ENCODE measurements around the gene S100A16.
A peak's percentile ranks its signal among the peaks of the same experiment; 100 is the strongest.
"Not testable (repeated sequence)": the region's sequence is repeated elsewhere in the genome, so short reads cannot be mapped to it uniquely, and the experiment has no call there.

The S100A16 gene, protein sequence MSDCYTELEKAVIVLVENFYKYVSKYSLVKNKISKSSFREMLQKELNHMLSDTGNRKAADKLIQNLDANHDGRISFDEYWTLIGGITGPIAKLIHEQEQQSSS

DNA sequence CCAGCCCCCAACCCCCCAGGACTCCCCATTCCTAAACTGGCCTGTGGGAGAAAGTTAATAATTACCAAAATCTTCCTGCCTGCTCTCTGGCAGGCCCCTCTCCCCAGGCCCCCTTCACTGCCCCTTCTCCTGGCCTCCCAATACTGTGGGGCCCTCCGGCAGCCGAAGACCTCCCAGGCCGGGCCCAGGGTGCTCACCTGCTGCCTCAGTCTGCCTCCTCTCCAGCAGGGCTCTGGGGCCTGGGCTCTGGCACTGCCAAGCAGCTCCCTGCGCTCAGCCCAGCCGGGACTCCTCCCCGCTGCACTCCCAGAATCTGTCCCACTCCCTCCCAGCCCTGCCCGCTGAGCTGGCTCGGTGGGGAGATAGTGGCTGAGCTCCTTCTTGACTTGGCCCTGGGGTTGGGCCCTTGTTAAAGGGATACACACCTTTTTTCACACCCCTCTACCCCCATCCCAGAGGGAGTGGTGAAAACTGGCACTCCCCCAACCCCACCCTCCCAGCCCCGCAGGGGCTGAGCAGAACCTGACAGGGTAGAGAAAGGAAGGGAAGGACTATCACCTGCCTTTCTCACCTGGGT is at the start of gene S100A16:
S100A16 (minus strand) TSS at position 383 of the 577 bp plus-strand sequence. CDS start 4,986 bp downstream, outside the sequence.
- no peak for DNase-seq (ENCODE audit: extremely low read depth in 1 of 2, low read depth in 1 of 2)

- DNase-seq (ENCODE audit: extremely low read depth in 1 of 2, low read depth in 1 of 2), result no peak
Observed at GRCh38 chr1:153662269-153662668, 49.3 kb upstream of the S100A16 start.

- no peak for DNase-seq (ENCODE audit: extremely low read depth in 1 of 2, low read depth in 1 of 2)
Observed at GRCh38 chr1:153661111-153661708, 48.3 kb upstream of the S100A16 start.

DNA sequence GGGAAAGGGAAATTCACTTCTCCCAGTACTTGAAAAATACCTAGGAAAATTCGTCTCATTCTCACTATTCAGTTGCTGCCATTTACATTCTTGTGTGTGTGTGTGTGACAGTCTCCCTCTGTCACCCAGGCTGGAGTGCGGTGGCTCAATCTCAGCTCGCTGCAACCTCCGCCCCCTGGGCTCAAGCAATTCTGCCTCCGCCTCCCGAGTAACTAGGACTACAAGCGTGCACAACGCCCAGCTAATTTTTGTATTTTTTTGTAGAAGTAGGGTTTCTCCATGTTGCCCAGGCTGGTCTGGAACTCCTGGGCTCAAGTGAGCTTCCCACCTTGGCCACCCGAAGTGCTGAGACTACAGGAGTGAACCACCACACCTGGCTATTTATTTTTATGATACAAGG is 46.7 kb upstream of the S100A16 start:
- DNase-seq (ENCODE audit: extremely low read depth in 1 of 2, low read depth in 1 of 2), result no peak

GRCh38 chr1:153659175-153659534 is 46.2 kb upstream of the S100A16 start:
- DNase-seq (ENCODE audit: extremely low read depth in 1 of 2, low read depth in 1 of 2), result no peak

DNA sequence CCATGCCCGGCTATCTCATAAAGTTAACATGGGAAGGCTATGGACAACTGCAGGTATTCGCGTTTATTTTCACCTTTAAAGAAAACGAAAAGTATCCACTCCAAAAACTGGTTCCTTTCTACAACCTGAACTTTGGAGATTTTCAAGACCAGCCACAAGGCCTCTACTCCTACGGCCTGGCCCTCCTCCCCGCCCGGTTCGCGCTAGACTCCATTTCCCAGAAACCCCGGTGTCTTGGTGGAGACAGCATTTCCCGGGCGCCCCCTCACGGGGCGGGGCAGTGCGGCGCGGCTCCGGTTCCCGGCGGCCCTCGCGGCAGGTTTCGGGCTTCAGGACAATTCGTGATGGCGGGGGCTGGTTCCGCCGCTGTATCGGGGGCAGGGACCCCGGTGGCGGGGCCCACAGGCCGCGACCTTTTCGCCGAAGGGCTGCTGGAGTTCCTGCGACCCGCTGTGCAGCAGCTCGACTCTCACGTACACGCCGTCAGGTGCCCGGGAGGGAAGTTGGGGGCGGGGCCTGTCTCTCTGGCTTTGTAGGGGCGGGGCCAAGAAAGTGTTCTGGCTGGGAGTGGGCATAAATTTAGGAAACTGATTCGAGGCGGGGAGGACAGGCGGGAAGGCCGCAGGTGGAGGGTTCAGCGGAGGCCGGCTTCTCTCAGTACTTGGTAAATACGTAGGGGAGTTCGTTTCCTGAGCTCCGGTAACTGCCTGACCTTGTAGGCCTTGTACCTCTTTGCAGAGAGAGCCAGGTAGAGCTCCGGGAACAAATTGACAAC is 45.6 kb upstream of the S100A16 start, which contains the start of gene SNAPIN:
SNAPIN (plus strand) TSS at position 304 of the 775 bp plus-strand sequence; CDS start at position 345, 41 bp downstream.
- DNase-seq (ENCODE audit: extremely low read depth in 1 of 2, low read depth in 1 of 2), result peak; percentile 83 to 88

GRCh38 chr1:153655333-153655732 is 42.4 kb upstream of the S100A16 start:
- DNase-seq (ENCODE audit: extremely low read depth in 1 of 2, low read depth in 1 of 2), result no peak

DNA sequence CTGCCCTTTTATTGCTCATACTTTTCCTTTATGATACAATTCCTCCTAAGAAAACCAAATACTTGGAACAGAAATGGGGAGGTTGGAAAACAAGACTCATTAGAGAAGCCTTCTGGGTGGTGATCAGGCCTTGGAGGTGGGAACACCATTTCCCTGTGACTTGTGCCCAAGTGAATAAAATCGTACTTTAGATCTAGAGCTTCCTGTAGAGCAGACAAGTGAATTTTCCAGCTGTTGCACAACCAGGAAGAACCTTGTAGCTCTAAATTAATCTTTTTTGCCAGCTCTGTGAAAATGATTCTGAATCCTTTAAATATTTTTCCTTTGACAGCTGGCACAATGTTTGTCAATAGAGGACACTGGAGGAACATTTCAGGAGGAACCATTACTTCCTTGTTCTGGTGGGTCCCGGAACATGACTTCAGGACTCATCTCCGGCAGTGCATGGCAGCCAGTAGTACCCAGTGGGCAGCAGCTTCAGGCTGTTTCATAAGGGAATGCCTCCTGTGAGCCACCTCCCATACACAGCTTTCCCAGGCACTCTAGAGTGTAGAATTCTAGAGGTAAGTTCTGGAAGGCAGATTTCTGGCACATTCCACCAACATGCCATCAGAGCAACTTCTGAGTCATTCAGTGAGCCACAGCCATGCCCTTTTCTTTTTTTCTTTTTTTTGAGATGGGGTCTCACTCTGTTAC is 40.0 kb upstream of the S100A16 start:
- DNase-seq (ENCODE audit: extremely low read depth in 1 of 2, low read depth in 1 of 2), result no peak

DNA sequence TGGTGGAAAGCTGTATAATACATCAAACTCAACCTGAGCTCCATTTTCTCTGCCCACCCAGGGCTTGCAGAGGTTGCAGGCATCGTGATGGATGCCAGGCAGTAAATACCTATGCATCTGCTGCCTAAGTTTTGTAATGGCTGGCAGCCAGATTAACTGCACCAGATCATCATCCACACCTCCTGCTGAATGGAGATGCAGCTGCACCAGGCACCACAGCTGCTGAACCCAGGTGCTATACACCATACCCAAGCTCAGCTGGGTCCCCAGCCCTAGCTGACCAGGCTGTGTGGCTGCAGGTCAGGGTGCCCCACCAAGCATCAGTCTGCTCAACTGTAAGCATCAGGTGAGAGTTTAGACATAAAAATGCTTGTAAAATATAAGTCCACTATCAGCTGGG is 38.8 kb upstream of the S100A16 start:
- DNase-seq (ENCODE audit: extremely low read depth in 1 of 2, low read depth in 1 of 2), result no peak

GRCh38 chr1:153649863-153650235 is 36.9 kb upstream of the S100A16 start:
- no peak for DNase-seq (ENCODE audit: extremely low read depth in 1 of 2, low read depth in 1 of 2)

- no peak for DNase-seq (ENCODE audit: extremely low read depth in 1 of 2, low read depth in 1 of 2)
Observed at GRCh38 chr1:153649137-153649862, 36.4 kb upstream of the S100A16 start.

DNA sequence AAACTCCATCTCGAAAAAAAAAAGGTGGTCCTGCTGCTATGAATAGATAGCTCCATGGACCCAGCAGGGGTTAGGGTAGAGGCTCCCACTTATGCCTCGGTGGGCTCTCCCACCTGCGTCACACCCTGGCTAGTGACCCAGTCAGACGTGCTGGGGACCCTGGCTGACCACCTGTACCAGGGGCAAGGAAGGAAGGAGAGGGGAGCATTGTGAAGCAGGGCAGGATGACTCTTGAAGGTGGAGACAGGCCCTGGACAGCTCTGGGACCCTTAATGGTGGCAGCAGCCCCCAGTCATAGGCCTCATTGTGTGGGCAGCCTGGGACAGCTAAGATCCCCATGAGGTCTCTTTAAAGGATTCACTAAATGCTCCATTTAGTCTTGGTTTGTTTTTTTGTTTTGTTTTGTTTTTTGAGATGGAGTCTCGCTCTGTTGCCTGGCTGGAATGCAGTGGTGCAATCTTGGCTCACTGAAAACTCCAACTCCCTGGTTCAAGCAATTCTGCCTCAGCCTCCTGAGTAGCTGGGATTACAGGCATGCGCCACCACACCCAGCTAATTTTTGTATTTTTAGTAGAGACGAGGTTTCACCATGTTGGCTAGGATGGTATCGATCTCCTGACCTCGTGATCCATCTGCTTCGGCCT is 35.2 kb upstream of the S100A16 start:
- no peak for DNase-seq (ENCODE audit: extremely low read depth in 1 of 2, low read depth in 1 of 2)

- DNase-seq (ENCODE audit: extremely low read depth in 1 of 2, low read depth in 1 of 2), result no peak
Observed at GRCh38 chr1:153647346-153647714, 34.4 kb upstream of the S100A16 start.

DNA sequence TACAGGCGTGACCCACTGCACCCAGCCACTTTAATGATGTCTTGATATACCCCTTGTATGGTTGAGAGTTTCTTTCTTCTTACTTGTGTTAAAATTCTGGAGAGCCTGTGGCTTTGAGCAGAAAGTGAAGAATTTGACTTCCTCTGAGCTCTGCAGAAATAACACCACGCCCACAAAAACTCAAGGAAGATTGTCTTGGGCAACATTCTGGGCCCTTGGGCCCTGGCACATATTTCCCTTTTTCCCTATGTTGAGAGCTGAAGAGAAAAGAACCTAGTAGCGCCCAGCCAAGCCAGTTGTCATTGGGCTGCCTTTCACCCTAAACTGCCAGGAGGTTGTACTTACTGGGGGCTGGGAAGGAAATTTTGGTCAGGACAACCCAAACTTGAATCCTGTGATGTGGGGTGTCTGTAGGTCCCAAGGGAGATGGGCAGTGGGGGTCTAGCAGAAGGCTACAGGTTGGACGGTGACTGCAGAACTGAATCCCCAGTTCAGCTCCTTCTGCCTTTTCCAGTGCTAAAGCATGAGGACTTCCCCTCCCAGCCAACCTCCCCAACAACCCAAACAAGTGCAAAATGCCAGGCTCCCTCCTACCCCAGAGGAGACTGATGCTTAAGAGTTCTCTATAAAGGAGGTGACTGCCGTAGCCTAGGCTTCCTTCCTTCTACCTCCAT is 33.9 kb upstream of the S100A16 start:
- DNase-seq (ENCODE audit: extremely low read depth in 1 of 2, low read depth in 1 of 2), result no peak

DNA sequence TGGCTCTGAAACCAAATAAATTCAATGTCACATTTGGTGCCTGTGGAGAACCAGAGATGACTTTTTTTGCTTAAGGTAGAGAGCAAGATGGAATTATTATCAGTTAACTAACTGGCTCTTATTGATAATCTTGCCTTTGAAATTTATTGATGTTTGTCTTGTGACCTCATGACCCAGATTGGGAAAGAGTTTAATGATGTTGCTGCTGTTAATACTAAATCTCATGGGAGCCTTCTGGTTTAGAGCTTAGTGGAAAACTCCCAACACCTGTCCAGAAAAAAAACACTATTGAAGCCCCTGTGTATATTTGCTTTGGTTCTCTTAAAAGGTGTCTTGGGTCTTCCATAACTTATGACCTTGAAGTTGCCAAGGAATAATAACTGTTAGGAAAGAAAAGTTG is 30.9 kb upstream of the S100A16 start:
- no peak for DNase-seq (ENCODE audit: extremely low read depth in 1 of 2, low read depth in 1 of 2)

GRCh38 chr1:153643100-153643499 is 30.2 kb upstream of the S100A16 start:
- no peak for DNase-seq (ENCODE audit: extremely low read depth in 1 of 2, low read depth in 1 of 2)

DNA sequence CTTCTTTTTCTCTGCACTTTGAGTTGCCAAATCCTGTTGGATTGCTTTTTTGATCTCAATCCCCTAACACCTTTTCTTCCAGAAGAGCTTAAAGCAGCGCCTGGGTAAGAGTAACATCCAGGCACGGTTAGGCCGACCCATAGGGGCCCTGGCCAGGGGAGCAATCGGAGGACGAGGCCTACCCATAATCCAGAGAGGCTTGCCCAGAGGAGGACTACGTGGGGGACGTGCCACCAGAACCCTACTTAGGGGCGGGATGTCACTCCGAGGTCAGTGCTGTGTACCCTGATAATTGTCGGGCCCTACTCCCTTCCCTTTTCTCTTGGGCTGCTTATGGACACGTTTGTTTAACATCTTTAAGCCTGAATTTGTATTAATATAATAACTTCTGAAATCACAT is 29.2 kb upstream of the S100A16 start:
- no peak for DNase-seq (ENCODE audit: extremely low read depth in 1 of 2, low read depth in 1 of 2)

DNA sequence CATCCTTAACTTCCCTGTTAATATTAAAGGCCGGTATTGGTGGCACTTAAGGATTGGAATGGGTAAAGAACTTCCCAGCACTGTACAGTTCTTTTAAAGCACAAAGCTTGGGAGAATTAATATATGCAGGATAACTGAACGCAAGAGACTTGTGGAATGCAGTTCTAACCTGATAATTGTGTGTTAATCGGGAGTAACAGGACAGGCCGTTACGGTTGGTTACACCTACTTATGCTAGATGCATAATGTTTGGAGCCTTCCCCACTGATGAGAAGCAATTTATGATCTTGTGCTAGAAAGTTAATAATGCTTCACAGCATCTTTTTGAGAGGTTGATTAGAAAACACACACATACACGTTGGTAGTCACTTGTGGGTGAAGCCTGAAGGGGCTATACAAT is 27.9 kb upstream of the S100A16 start:
- DNase-seq (ENCODE audit: extremely low read depth in 1 of 2, low read depth in 1 of 2), result no peak

DNA sequence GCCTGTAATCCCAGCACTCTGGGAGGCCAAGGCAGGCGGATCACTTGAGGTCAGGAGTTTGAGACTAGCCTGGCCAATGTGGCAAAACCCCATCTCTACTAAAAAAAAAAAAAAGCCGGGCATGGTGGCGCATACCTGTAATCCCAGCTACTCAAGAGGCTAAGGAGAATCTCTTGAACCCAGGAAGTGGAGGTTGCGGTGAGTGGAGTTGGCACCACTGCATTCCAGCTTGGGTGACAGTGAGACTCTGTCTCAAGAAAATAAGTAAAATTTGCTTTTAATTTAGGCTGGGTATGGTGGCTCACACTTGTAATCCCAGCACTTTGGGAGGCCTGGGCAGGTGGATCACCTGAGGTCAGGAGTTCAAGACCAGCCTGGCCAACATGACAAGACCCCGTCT is 27.3 kb upstream of the S100A16 start:
- not testable (repeated sequence) for DNase-seq (ENCODE audit: extremely low read depth in 1 of 2, low read depth in 1 of 2)

DNA sequence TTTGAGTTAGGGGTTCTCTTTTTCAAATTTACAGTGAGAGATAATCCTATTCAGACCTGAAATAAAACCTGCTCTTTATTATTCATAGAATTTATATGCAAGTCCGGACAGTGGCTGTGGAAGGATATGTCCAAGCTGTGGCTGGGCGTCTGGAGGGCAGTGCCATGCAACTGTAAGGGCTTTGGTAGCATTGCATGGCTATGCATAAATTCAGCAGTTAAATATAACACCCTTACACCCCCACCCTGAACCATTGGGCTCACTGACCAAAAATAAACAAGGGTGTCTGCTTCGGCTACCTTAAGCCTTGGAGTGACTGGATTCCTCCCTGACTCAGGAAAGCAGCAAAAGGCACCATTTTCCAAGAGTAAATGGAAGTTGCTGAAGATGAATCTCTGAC is 26.3 kb upstream of the S100A16 start:
- no peak for DNase-seq (ENCODE audit: extremely low read depth in 1 of 2, low read depth in 1 of 2)

All from stimulated activated CD8-positive, alpha-beta memory T cell treated with anti-CD3 and anti-CD28 coated beads, Interleukin-7, amount 100 ng/mL, for 48 hours (primary cell).